Uterus (tissue), 2 donors: Measurements from ENCODE around the gene KHDC1.

Experiments used
- POLR2A ChIP-seq, 2 donors: fragments of 450-650 bp; IDR thresholded peaks; one replicate each; pipeline ENCODE4 v1.6.1; 2016; ENCODE audit warnings: antibody characterized with exemption in 2 of 2, mild to moderate bottlenecking in 1 of 2, moderate library complexity in 1 of 2
- TF ChIP-seq, protein P1 (sequence below), 4 experiments: fragments of 200-600 bp in 2 of 4; fragments of 450-650 bp in 2 of 4; sonication (generic) in 2 of 4; IDR thresholded peaks; one replicate each; pipeline ENCODE4 v1.5.1; 2016 to 2019; ENCODE audit warnings: antibody characterized with exemption in 4 of 4, mild to moderate bottlenecking in 2 of 4, moderate library complexity in 1 of 4

DNA sequence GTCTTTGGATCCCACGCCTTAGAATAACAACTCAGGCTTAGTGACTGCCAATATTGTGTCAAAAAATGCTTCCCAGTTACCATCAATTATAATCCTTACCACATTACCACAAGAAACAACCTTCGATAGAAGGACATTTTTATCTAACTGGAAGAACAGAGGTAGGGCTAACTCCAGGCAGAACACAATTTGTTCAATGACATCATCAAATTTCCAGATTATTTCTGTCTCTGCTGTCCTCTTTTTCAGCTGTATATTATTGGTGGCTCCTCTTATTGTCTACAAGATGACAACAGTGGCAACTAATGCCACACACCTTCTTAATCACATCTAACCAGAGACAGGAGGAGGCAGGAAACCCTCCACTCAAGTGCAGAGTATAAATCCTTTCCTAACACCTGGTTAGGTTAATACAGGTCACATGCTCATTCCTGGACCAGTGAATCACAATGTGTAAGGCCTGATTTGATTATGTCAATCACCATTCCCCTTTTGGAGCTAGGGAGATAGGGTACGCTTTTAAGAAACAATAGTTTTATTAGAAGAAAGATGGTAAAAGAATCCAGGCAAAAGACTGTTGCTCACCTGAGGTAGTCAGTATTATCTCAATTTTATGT, 55.7 kb downstream of the KHDC1 start:
- TF ChIP-seq, protein P1, sequence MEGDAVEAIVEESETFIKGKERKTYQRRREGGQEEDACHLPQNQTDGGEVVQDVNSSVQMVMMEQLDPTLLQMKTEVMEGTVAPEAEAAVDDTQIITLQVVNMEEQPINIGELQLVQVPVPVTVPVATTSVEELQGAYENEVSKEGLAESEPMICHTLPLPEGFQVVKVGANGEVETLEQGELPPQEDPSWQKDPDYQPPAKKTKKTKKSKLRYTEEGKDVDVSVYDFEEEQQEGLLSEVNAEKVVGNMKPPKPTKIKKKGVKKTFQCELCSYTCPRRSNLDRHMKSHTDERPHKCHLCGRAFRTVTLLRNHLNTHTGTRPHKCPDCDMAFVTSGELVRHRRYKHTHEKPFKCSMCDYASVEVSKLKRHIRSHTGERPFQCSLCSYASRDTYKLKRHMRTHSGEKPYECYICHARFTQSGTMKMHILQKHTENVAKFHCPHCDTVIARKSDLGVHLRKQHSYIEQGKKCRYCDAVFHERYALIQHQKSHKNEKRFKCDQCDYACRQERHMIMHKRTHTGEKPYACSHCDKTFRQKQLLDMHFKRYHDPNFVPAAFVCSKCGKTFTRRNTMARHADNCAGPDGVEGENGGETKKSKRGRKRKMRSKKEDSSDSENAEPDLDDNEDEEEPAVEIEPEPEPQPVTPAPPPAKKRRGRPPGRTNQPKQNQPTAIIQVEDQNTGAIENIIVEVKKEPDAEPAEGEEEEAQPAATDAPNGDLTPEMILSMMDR (IDR thresholded peaks at IDR 0.05) = no peak
- no peak for TF ChIP-seq POLR2A (IDR thresholded peaks at IDR 0.05)
